OCI-LY1 (cell line): ENCODE results near the gene RERE.

Source experiments
- CTCF ChIP-seq: fragments of 200-600 bp; sonication (generic), shearing (Covaris generic); IDR thresholded peaks from 2 replicates; pipeline ENCODE4 v1.5.1; 2017; ENCODE audit warnings: mild to moderate bottlenecking, antibody characterized with exemption, low read length, moderate library complexity, mixed read lengths
- EZH2 ChIP-seq: fragments of 200-600 bp; sonication (generic), shearing (Covaris generic); IDR thresholded peaks from 2 replicates; pipeline ENCODE4 v1.8.0; 2017; ENCODE audit warnings: borderline replicate concordance, mixed run types, mild to moderate bottlenecking, antibody characterized with exemption, low read length, moderate library complexity, mixed read lengths

- no peak for TF ChIP-seq CTCF
- TF ChIP-seq EZH2 = no peak
Observed at GRCh38 chr1:8524627-8525157, 292.7 kb downstream of the RERE start.
